ENCODE measurements around the gene IGSF5. TPM values are rescaled to one million over a fixed set of nuclear protein-coding genes. Genes with fewer than 3 reads are reported as not detected.

Gene IGSF5
- total and polyA plus RNA-seq, 10 of the 15 experiments (the other 5 are each of a cell fraction or from before 2014, with no cell fraction given): not detected

DNA sequence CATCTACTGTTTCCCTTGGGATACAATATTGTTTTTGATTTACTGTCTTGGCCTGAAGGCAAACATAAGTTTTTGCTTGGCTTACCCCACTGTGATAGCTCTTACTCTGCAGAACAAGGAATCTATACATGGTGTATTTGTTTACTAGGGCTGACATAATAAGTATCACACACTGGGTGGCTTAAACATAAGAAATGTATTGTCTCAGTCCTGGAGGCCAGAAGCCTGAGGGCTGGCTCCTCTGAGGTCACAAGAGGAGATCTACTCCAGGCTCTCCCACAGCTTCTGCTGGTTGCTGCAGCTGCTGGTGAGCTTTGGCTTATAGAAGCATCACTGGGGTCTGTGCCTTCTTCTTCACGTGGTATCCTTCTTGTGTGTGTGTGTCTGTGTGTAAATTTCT is 30.7 kb upstream of the IGSF5 start:
- ChIA-PET CTCF (interaction anchor here (1.7 kb wide), 1 partner anchor 196 kb away, joined by 7 read pairs; no protein-coding TSS in a partner anchor), RAD21 (ENCODE audit: unreplicated experiment) (no interaction called here), POLR2A (no interaction called here), SMC1A (ENCODE audit: uncharacterized antibody, unreplicated experiment) (no interaction called here)
- Histone ChIP-seq H3K27ac (ENCODE audit: control insufficient read depth, insufficient read depth) (no peak overlapping the region), H3K4me2 (ENCODE audit: control insufficient read depth, insufficient read depth) (no peak overlapping the region), H3K9ac (ENCODE audit: control insufficient read depth, insufficient read depth, low read length) (no peak overlapping the region), H3K79me2 (ENCODE audit: control insufficient read depth, insufficient read depth, low read length) (no peaks in the 10 kb centered on the region), H2AFZ (ENCODE audit: control insufficient read depth, low read depth, low read length) (no peak overlapping the region), H3K36me3 (ENCODE audit: control insufficient read depth in 2 of 2, insufficient read depth in 2 of 2, low read length in 1 of 2) (no peaks in the 10 kb centered on the region), H3K9me3 (replicated peaks; ENCODE audit: control insufficient read depth, insufficient read depth, low read length) (no peaks in the 10 kb centered on the region; the same call in 2 of the 3 replicates), H3K27me3 (replicated peaks in 1 of 2; ENCODE audit: control insufficient read depth in 2 of 2, insufficient read depth in 2 of 2, low read length in 1 of 2) (no peaks in the 10 kb centered on the region), H3K4me1 (ENCODE audit: control insufficient read depth, insufficient read depth, low read length) (no peaks in the 10 kb centered on the region), H3K4me3 (no peak overlapping the region), H4K20me1 (ENCODE audit: control insufficient read depth, insufficient read depth) (no peaks in the 10 kb centered on the region)
- in situ Hi-C loops (cut with MboI): loop anchor here (5.0 kb wide), 1 partner anchor 197 kb away; no protein-coding TSS in a partner anchor
- intact Hi-C loops (cut with micrococcal nuclease; ENCODE audit: unreplicated experiment): no loop called here
- DNase-seq (ENCODE audit: low read depth, low spot score) (no peak), ATAC-seq (no peak), FAIRE-seq (no peak)
- WGBS (ENCODE audit: insufficient coverage, insufficient replicate concordance, low lambda C conversion rate, missing lambda C conversion rate): 33% methylated on average over 1 of the region's 1 CpG
- BruUV-seq (replicated peaks): no TSS peak
- TF ChIP-seq GABPA (IDR thresholded peaks at IDR 0.05; ENCODE audit: low read depth): no peak
- TF ChIP-seq SMAD1 (IDR thresholded peaks at IDR 0.05; ENCODE audit: low read depth, partially characterized antibody): no peak
- TF ChIP-seq ZNF384 (IDR thresholded peaks at IDR 0.05; ENCODE audit: borderline replicate concordance, low read depth, low read length): no peak
- TF ChIP-seq YY1 (IDR thresholded peaks at IDR 0.05; ENCODE audit: low read depth, low read length): no peak
- TF ChIP-seq EGR1 (IDR thresholded peaks at IDR 0.05; ENCODE audit: borderline replicate concordance in 1 of 2, low read depth in 2 of 2, low read length in 2 of 2): no peak
- TF ChIP-seq HDAC2 (IDR thresholded peaks at IDR 0.05): no peak
- TF ChIP-seq RELB (IDR thresholded peaks at IDR 0.05; ENCODE audit: low read depth): no peak
- TF ChIP-seq ZBED1 (IDR thresholded peaks at IDR 0.05; ENCODE audit: borderline replicate concordance): no peak
- TF ChIP-seq RUNX3 (IDR thresholded peaks at IDR 0.05; ENCODE audit: low read length): no peak
- no peak for TF ChIP-seq NRF1 (conservative IDR thresholded peaks at IDR 0.05; ENCODE audit: low read depth, low read length)
- TF ChIP-seq EP300 (IDR thresholded peaks at IDR 0.05; ENCODE audit: borderline replicate concordance in 1 of 2, control insufficient read depth in 1 of 2, low read depth in 2 of 2, low read length in 2 of 2): no peak
- TF ChIP-seq, protein P1, sequence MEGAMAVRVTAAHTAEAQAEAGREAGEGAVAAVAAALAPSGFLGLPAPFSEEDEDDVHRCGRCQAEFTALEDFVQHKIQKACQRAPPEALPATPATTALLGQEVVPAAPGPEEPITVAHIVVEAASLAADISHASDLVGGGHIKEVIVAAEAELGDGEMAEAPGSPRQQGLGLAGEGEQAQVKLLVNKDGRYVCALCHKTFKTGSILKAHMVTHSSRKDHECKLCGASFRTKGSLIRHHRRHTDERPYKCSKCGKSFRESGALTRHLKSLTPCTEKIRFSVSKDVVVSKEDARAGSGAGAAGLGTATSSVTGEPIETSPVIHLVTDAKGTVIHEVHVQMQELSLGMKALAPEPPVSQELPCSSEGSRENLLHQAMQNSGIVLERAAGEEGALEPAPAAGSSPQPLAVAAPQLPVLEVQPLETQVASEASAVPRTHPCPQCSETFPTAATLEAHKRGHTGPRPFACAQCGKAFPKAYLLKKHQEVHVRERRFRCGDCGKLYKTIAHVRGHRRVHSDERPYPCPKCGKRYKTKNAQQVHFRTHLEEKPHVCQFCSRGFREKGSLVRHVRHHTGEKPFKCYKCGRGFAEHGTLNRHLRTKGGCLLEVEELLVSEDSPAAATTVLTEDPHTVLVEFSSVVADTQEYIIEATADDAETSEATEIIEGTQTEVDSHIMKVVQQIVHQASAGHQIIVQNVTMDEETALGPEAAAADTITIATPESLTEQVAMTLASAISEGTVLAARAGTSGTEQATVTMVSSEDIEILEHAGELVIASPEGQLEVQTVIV (IDR thresholded peaks at IDR 0.05; ENCODE audit: borderline replicate concordance, partially characterized antibody): no peak
- TF ChIP-seq, protein P2, sequence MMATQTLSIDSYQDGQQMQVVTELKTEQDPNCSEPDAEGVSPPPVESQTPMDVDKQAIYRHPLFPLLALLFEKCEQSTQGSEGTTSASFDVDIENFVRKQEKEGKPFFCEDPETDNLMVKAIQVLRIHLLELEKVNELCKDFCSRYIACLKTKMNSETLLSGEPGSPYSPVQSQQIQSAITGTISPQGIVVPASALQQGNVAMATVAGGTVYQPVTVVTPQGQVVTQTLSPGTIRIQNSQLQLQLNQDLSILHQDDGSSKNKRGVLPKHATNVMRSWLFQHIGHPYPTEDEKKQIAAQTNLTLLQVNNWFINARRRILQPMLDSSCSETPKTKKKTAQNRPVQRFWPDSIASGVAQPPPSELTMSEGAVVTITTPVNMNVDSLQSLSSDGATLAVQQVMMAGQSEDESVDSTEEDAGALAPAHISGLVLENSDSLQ (IDR thresholded peaks at IDR 0.05): no peak
- no peak for TF ChIP-seq SREBF1 (IDR thresholded peaks at IDR 0.05; ENCODE audit: low read length)
- no peak for TF ChIP-seq REST (IDR thresholded peaks at IDR 0.05; ENCODE audit: low read depth, low read length)

All from GM12878 (cell line).